ENCODE measurements around the gene SRPK2. TPM values are rescaled to one million over a fixed set of nuclear protein-coding genes. Genes with fewer than 3 reads are reported as not detected.

SRPK2 gene
- polyA plus RNA-seq, 1 donor from 2014 or later = 66.5 TPM

DNA sequence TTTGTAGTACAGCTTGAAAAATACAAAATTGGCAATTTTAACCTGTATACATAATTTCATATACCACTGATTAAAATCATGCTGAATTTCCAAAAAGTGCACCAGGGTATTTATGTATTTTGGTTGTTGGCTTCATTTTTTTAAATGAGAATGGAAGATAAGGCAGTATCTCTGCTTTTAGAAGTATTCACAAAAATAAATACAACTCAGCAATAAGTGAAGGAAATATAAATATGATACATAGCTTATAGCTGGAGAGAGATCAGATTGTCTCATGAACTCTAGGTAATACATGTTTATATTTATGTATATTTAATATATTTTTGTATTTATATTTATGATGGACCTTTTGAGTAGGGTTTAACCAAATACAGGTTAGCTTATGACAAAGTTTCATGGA is 293.8 kb downstream of the SRPK2 start:
- H3K4me3 Mint-ChIP-seq = no peak overlapping the region
- peaks cover 6 to 10% (median 6%) of the 10 kb centered on the region in 3 donors for H3K4me1 Mint-ChIP-seq
- no peaks in the 10 kb centered on the region for H3K27me3 Mint-ChIP-seq
- H3K36me3 Mint-ChIP-seq = peaks cover 2% of the 10 kb centered on the region
- H3K27ac Mint-ChIP-seq = peak overlapping the region in 1 of 3 donors; percentile 32
- no peaks in the 10 kb centered on the region for H3K9me3 Mint-ChIP-seq

DNA sequence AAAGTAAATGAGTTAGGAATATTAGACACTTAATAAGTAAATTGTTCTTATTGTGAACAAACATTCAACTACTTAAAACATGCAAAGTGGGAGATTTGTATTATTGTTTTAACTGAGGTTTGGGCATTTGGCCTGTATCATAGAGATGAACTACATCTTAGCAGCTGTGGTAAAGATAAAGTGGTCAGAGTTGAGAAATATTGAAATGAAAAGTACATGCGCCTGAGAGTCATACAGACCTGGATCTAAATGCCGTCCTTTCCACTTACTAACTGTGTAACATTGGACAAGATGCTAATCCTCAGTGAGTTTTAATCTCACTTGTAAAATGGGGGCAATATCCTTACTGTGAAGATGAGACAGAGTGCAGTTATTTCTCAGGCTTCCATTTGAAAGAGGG is 300.3 kb downstream of the SRPK2 start:
- peaks cover 3% of the 10 kb centered on the region for H3K36me3 Mint-ChIP-seq
- no peak overlapping the region for H3K27ac Mint-ChIP-seq
- no peak overlapping the region for H3K4me3 Mint-ChIP-seq
- H3K4me1 Mint-ChIP-seq = peaks cover 0 to 1% (median 0%) of the 10 kb centered on the region in 3 donors
- no peaks in the 10 kb centered on the region for H3K9me3 Mint-ChIP-seq
- H3K27me3 Mint-ChIP-seq = no peaks in the 10 kb centered on the region

DNA sequence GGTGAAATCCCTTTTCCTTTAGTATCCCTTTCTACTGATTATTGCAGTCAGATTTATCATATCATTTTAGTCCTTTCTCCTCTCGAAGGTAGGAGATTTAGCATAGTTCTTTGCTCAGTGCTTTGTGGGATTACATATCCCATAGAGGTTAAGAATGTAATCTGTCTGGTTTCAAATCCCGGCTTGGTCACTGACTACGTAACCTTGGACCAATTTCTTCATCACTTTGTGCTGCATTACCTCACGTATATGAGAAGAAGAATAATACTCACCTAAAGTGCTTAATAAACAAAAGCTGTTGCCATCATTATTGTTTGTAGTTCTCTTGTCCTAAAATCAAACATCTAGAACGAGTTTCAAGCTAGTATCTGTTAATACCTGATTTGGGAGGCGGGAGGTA is 300.7 kb downstream of the SRPK2 start:
- H3K9me3 Mint-ChIP-seq = no peaks in the 10 kb centered on the region
- H3K4me1 Mint-ChIP-seq = peaks cover 0 to 1% (median under 1%) of the 10 kb centered on the region in 3 donors
- no peaks in the 10 kb centered on the region for H3K27me3 Mint-ChIP-seq
- H3K4me3 Mint-ChIP-seq = no peak overlapping the region
- peaks cover 3% of the 10 kb centered on the region for H3K36me3 Mint-ChIP-seq
- H3K27ac Mint-ChIP-seq = no peak overlapping the region

DNA sequence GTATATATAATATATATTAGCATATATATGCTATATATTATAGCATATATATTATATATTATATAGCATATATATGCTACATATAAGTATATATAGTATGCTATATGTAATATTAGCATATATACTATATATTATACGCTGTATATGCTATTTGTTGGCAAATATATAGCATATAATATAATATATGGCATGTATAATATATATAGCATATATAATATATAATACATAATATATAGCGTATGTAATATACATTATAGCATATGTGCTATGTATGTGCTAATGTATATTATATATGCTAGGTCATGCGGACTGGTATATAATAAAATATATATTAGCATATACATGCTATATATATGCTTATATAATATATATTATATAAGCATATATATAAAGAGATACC is 301.9 kb downstream of the SRPK2 start:
- no peak overlapping the region for H3K4me3 Mint-ChIP-seq
- no peaks in the 10 kb centered on the region for H3K27me3 Mint-ChIP-seq
- peaks cover 3% of the 10 kb centered on the region for H3K36me3 Mint-ChIP-seq
- H3K27ac Mint-ChIP-seq = no peak overlapping the region
- no peaks in the 10 kb centered on the region for H3K9me3 Mint-ChIP-seq
- H3K4me1 Mint-ChIP-seq = peaks cover 0 to 6% (median 4%) of the 10 kb centered on the region in 3 donors

DNA sequence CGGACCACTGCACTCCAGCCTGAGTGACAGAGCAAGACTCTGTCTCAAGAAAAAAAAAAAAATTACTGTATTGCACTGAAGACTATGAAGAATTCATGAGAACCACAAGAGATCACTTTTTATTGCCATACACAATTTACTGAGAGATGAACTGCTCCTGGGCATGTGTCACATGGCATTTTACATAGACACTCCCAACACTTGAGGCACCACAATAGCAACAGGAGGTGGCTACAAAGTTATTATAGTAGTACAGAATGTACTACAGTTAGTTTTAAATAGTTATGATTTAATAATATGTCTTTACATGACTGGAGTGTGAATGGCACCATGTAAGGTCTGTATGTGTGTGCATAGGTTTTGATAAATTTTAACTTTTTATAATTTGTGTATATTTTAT is 304.1 kb downstream of the SRPK2 start:
- no peak overlapping the region for H3K4me3 Mint-ChIP-seq
- H3K4me1 Mint-ChIP-seq = peaks cover 0 to 6% (median 4%) of the 10 kb centered on the region in 3 donors
- no peaks in the 10 kb centered on the region for H3K27me3 Mint-ChIP-seq
- H3K36me3 Mint-ChIP-seq = no peaks in the 10 kb centered on the region
- no peak overlapping the region for H3K27ac Mint-ChIP-seq
- H3K9me3 Mint-ChIP-seq = no peaks in the 10 kb centered on the region

DNA sequence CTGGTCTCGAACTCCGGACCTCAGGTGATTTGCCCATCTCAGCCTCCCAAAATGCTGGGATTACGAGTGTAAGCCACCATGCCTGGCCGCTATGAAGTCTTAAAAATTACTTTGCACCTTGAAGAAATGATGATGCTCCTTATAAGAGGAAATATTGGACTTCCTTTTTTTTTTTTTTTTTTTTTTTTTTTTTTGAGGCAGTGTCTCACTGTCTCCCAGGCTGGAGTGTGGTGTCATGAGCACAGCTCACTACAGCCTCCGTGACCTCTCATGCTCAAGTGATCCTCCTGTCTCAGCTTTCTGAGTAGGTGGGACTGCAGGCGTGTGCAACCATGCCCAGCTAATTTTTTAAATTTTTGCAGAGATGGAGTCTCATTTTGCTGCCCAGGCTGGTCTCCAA is 309.4 kb downstream of the SRPK2 start:
- Mint-ChIP-seq H3K27me3 (no peaks in the 10 kb centered on the region), H3K4me3 (no peak overlapping the region), H3K9me3 (no peaks in the 10 kb centered on the region), H3K27ac (peak overlapping the region in 1 of 3 donors; percentile 35), H3K4me1 (peaks cover 0 to 6% (median 3%) of the 10 kb centered on the region in 3 donors), H3K36me3 (no peaks in the 10 kb centered on the region)

DNA sequence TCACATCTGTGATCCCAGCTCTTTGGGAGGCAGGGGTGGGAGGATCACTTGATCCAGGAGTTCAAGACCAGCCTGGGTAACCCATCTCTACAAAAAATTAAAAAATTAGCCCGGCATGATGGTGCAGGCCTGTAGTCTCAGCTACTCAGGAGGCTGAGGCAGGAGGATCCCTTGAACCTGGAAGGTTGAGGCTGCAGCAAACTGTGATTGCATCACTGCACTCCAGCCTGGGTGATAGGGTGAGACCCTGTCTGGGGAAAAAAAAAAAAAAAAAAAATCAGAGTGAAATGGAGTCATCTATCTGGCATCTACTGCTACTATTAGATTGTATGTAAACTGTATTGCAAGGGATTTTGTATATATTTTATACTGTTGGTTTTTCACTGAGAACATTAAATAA is 315.6 kb downstream of the SRPK2 start:
- no peak overlapping the region for H3K27ac Mint-ChIP-seq
- H3K27me3 Mint-ChIP-seq = no peaks in the 10 kb centered on the region
- no peaks in the 10 kb centered on the region for H3K4me1 Mint-ChIP-seq
- no peak overlapping the region for H3K4me3 Mint-ChIP-seq
- H3K9me3 Mint-ChIP-seq = no peaks in the 10 kb centered on the region
- H3K36me3 Mint-ChIP-seq = no peaks in the 10 kb centered on the region

DNA sequence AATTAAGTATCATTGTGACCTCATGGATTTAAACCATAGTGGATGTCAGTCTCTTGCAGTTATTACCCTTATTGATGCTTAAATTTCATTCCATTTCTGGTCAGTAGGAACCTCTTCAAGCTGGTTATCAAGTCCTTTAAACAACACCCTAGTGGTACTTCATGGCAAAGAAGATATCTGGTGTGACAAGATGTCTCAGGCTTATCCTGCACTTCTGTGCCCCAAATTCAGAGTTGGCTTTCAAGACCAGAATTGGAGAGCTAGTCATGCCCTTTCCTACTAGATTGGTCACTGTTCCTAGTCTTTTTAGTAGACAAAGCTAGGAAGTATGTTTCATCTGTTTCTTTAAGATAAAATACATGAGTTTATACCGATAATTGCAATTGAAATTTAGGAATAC is 319.8 kb downstream of the SRPK2 start:
- no peaks in the 10 kb centered on the region for H3K27me3 Mint-ChIP-seq
- no peaks in the 10 kb centered on the region for H3K9me3 Mint-ChIP-seq
- peaks cover 0 to 7% (median 0%) of the 10 kb centered on the region in 3 donors for H3K4me1 Mint-ChIP-seq
- peak overlapping the region in 2 of 3 donors; percentile 21 to 59 for H3K27ac Mint-ChIP-seq
- no peaks in the 10 kb centered on the region for H3K36me3 Mint-ChIP-seq
- H3K4me3 Mint-ChIP-seq = no peak overlapping the region

GRCh38 chr7:105067691-105068090 is 321.0 kb downstream of the SRPK2 start:
- peak overlapping the region in 1 of 3 donors; percentile 11 for H3K27ac Mint-ChIP-seq
- no peak overlapping the region for H3K4me3 Mint-ChIP-seq
- H3K9me3 Mint-ChIP-seq = no peaks in the 10 kb centered on the region
- no peaks in the 10 kb centered on the region for H3K36me3 Mint-ChIP-seq
- no peaks in the 10 kb centered on the region for H3K27me3 Mint-ChIP-seq
- H3K4me1 Mint-ChIP-seq = peaks cover 1 to 12% (median 4%) of the 10 kb centered on the region in 3 donors

Other genes with a start within 250 kb of the SRPK2 start
- 5.9 TPM for gene PUS7, start 133.3 kb upstream of the SRPK2 start, polyA plus RNA-seq
- gene RINT1, start 143.3 kb upstream of the SRPK2 start, polyA plus RNA-seq = 11.6 TPM
- gene EFCAB10, start 192.6 kb upstream of the SRPK2 start, polyA plus RNA-seq = not detected